K562 (cell line): ENCODE results near the gene SLC26A3. TPM values are rescaled to one million over a fixed set of nuclear protein-coding genes. Genes with fewer than 3 reads are reported as not detected.
A peak's percentile ranks its signal among the peaks of the same experiment; 100 is the strongest.

Experiments used
- ARID3B ChIP-seq: fragments of 250-450 bp; sonication (Bioruptor Pico); IDR thresholded peaks from 2 replicates; pipeline ENCODE4 v1.4.0; 2020; ENCODE audit warnings: borderline replicate concordance
- CC2D1A ChIP-seq: fragments of 450-650 bp; IDR thresholded peaks from 2 replicates; pipeline ENCODE4 v1.6.1; 2017; ENCODE audit warnings: mild to moderate bottlenecking
- E2F3 ChIP-seq: fragments of 250-450 bp; sonication (Bioruptor Pico); IDR thresholded peaks from 2 replicates; pipeline ENCODE4 v1.4.0; 2020; ENCODE audit warnings: mild to moderate bottlenecking
- ELF4 ChIP-seq: fragments of 450-650 bp; formaldehyde crosslinking; IDR thresholded peaks from 2 replicates; pipeline ENCODE4 v1.4.0; 2022; ENCODE audit warnings: missing genetic modification characterization
- FOXA3 ChIP-seq, 2 experiments: fragments of 450-650 bp in 1 of 2; sonication (generic) in 1 of 2; formaldehyde crosslinking; IDR thresholded peaks in 1 of 2; conservative IDR thresholded peaks in 1 of 2; 2 replicates each; pipeline versions ENCODE4 v1.4.0 to v1.8.0; 2020 to 2022; ENCODE audit warnings: mild to moderate bottlenecking in 2 of 2, missing genetic modification reagents in 1 of 2
- FOXJ3 ChIP-seq: sonication (generic); formaldehyde crosslinking; IDR thresholded peaks from 2 replicates; pipeline ENCODE4 v1.4.0; 2020; ENCODE audit warnings: mild to moderate bottlenecking, missing genetic modification reagents
- HMGXB4 ChIP-seq: sonication (generic); formaldehyde crosslinking; IDR thresholded peaks from 2 replicates; pipeline ENCODE4 v1.8.1; 2023; ENCODE audit warnings: mild to moderate bottlenecking, missing genetic modification reagents
- JUN ChIP-seq, 2 experiments: sonication (generic) in 1 of 2; formaldehyde crosslinking in 1 of 2; IDR thresholded peaks; 2 replicates each; pipeline versions ENCODE4 v1.6.1 to v1.8.0; 2012 to 2022; ENCODE audit warnings: borderline replicate concordance in 2 of 2, mild to moderate bottlenecking in 2 of 2, improper control_type of control experiment in 1 of 2, low read depth in 1 of 2, low read length in 1 of 2, missing genetic modification reagents in 1 of 2
- MAZ ChIP-seq, 2 experiments: fragments of 450-650 bp in 1 of 2; sonication (generic) in 1 of 2; formaldehyde crosslinking; IDR thresholded peaks in 1 of 2; conservative IDR thresholded peaks in 1 of 2; 2 replicates each; pipeline versions ENCODE4 v1.4.0 to v1.5.0; 2020; ENCODE audit warnings: mild to moderate bottlenecking in 1 of 2, missing genetic modification reagents in 1 of 2
- MYC ChIP-seq, 2 experiments: fragments of 250-450 bp in 1 of 2; sonication (Bioruptor Pico) in 1 of 2; IDR thresholded peaks; 2 replicates each; pipeline versions ENCODE4 v1.5.1 to v1.6.1; 2012 to 2021; ENCODE audit warnings: low read depth in 2 of 2, borderline replicate concordance in 1 of 2, improper control_type of control experiment in 1 of 2, low read length in 1 of 2, mild to moderate bottlenecking in 1 of 2, moderate library complexity in 1 of 2
- PHF21A ChIP-seq: fragments of 450-650 bp; IDR thresholded peaks from 2 replicates; pipeline ENCODE4 v1.6.1; 2017; ENCODE audit warnings: low read depth, borderline replicate concordance
- RBBP5 ChIP-seq: fragments of 200-600 bp; sonication (generic); IDR thresholded peaks from 2 replicates; pipeline ENCODE4 v1.6.1; 2012; ENCODE audit warnings: borderline replicate concordance, mild to moderate bottlenecking, low read length, control low read depth, inconsistent platforms; ENCODE audit not compliant: insufficient read depth, poor library complexity, severe bottlenecking
- TRIM24 ChIP-seq, 2 experiments: fragments of 450-650 bp; IDR thresholded peaks; 2 replicates each; pipeline ENCODE4 v1.6.1; 2016
- UBTF ChIP-seq, 2 experiments: IDR thresholded peaks; 2 replicates each; pipeline ENCODE4 v1.6.1; 2012; ENCODE audit warnings: improper control_type of control experiment in 2 of 2, low read depth in 2 of 2, low read length in 2 of 2, borderline replicate concordance in 1 of 2
- ZBTB17 ChIP-seq: fragments of 450-650 bp; formaldehyde crosslinking; IDR thresholded peaks from 2 replicates; pipeline ENCODE4 v1.4.0; 2020; ENCODE audit warnings: mild to moderate bottlenecking
- ZBTB26 ChIP-seq: fragments of 450-650 bp; formaldehyde crosslinking; IDR thresholded peaks from 2 replicates; pipeline ENCODE4 v1.4.0; 2022; ENCODE audit warnings: missing genetic modification characterization
- ZNF324 ChIP-seq: fragments of 250-450 bp; sonication (Bioruptor Pico); IDR thresholded peaks from 2 replicates; pipeline ENCODE4 v1.4.0; 2020; ENCODE audit warnings: mild to moderate bottlenecking
- polyA plus RNA-seq, 8 experiments: library from polyadenylated mRNA; depleted of rRNA in 4 of 8; stranded (reverse) in 5 of 8; unstranded in 3 of 8; fragments of >200 nt; fragmentation: Nextera tagmentation in 2 of 8; fragmentation: Illumina TruSeq in 1 of 8; extraction: Ambion mirVana in 2 of 8; extraction: Trizol in 1 of 8; gene quantifications; 2 replicates each; pipeline versions ENCODE4 v1.2.1 to v1.2.3, GENCODE V29; 2011 to 2014; ENCODE audit warnings: inconsistent platforms in 1 of 8, missing spikeins in 1 of 8
- total RNA-seq, 7 experiments: library from RNA; depleted of rRNA in 6 of 7; stranded (reverse); fragments of >200 nt in 6 of 7; fragmentation: Illumina TruSeq in 2 of 7; extraction: Trizol in 2 of 7; gene quantifications; 2 replicates each; pipeline versions ENCODE4 v1.2.1 to v1.2.3, GENCODE V29; 2011 to 2021; ENCODE audit warnings: low replicate concordance in 1 of 7

The SLC26A3 gene
- total and polyA plus RNA-seq, 9 of the 15 experiments (the other 6 are each of a cell fraction or from before 2014, with no cell fraction given), result 0.86 TPM; not detected in 8

GRCh38 chr7:107744345-107744750, 58.7 kb downstream of the SLC26A3 start (continued):
- TF ChIP-seq PHF21A (no peak), RBBP5 (peak; percentile 72), JUN (IDR thresholded peaks at IDR 0.05; ENCODE audit: borderline replicate concordance, low read depth, low read length) (no peak), JUN (CRISPR knock-in tag; IDR thresholded peaks at IDR 0.05; ENCODE audit: borderline replicate concordance) (0 out of 2 replicates have a peak, but pooled peaks have one; percentile 63), ZBTB26 (CRISPR knock-in tag) (peak; percentile 26; the same call in 1 of the 2 replicates), MYC (IDR thresholded peaks at IDR 0.05; ENCODE audit: low read depth, low read length) (no peak), MYC (CRISPR knock-in tag; IDR thresholded peaks at IDR 0.05; ENCODE audit: borderline replicate concordance, low read depth) (peak; percentile 7; the same call in 1 of the 2 replicates), ZBTB17 (CRISPR knock-in tag) (peak; percentile 73; the same call in 1 of the 2 replicates), FOXA3 (CRISPR knock-in tag; conservative IDR thresholded peaks at IDR 0.05 in 1 of 2, IDR thresholded peaks at IDR 0.05 in 1 of 2) (peak in 1 of 2 experiments; percentile 66; a peak in 1 of 4 replicates), E2F3 (peak; percentile 80; the same call in 1 of the 2 replicates), TRIM24 (IDR thresholded peaks at IDR 0.05) (0 out of 4 replicates have a peak, but pooled peaks of 1 of the 2 experiments have one; percentile 13), ZNF324 (CRISPR knock-in tag) (peak; percentile 45; the same call in 1 of the 2 replicates), HMGXB4 (CRISPR knock-in tag) (peak; percentile 20; the same call in 1 of the 2 replicates), CC2D1A (no peak), ELF4 (CRISPR knock-in tag) (no peak), ARID3B (CRISPR knock-in tag) (0 out of 2 replicates have a peak, but pooled peaks have one; percentile 70), FOXJ3 (CRISPR knock-in tag) (0 out of 2 replicates have a peak, but pooled peaks have one; percentile 46), MAZ (CRISPR knock-in tag; conservative IDR thresholded peaks at IDR 0.05 in 1 of 2, IDR thresholded peaks at IDR 0.05 in 1 of 2) (no peak), UBTF (IDR thresholded peaks at IDR 0.05; ENCODE audit: borderline replicate concordance in 1 of 2, low read depth in 2 of 2, low read length in 2 of 2) (0 out of 4 replicates have a peak, but pooled peaks have one; percentile 34 to 65)
